ENCODE data around the gene GXYLT1.
A peak's percentile ranks its signal among the peaks of the same experiment; 100 is the strongest.
"Not testable (repeated sequence)": the region's sequence is repeated elsewhere in the genome, so short reads cannot be mapped to it uniquely, and the experiment has no call there.

GXYLT1 gene

DNA sequence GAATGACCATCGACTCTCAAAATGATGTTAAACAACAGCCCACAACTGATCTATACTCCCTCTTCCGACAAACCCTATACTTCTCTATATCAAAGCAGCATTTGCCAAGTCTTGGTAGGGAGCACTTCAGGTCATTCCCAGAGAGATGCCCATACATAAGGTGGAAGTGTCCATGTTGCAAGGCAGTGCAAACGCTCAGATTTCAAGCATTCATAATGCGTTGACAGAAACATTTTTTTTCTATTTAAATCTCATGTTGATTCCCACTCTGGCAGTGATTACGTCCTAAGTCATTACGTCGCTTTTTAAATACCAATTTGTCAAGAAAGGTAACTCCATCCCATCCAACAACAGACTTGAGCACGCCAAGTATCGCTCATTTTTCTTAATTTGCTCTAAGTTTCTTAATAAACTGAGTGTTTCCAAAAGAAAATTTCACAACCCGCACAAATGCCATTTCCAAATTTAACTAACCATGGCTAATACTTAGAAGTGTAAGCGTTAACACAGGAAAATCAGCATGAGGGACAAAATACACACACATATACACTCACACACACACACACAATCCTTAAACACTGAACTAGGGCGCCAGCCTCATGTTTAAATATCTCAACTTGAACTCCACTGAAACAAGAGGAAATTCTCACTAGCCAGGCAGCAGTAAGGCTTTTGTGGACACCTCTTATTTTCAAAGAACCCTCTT lies 1.1 kb downstream of the GXYLT1 start:
- DNase-seq = peak; percentile 16

DNA sequence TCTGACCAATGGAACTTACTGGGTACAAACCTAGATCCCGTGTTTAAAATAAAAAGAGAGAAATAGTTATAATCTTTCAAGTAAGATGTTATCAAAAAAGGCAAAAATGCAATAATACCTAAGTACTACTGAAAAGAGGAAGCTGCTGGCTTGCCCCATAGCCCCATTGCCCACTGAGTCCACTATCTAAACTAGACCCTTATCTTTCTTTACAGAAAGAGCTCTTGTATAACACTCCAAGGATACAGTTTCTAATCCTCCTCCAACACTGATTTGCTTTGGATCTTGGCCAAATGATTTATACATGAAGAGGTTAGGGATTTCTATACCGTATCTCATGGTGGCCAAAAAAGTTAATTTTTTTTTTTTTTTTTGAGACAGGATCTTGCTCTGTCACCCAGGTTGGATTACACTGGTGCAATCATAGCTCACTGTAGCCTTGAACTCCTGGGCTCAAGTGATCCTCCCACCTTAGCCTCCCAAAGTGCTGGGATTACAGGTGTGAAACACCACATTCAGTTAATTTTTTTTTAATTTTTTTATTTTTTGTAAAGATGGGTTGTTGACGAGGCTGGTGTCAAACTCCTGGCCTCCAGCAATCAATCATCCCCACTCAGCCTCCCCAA lies 2.6 kb downstream of the GXYLT1 start:
- DNase-seq = no peak

DNA sequence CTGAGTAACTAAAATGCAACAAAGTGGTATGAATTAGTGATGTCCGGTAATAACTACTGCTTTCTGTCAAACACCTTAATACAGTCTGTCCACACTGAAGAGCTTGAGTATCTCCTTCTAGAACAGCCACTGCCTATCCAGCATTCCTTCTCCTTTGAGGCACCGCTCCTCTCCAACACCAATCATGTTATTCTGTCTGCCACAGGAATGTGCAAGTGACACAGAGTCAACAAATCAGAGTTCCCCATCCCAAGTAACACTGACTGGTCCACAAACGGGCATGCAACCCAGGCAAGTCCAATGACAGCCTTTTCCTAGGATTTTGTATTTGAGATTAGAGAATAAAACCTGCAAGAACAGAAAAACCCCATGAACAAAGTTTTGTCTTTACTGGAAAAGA lies 3.8 kb downstream of the GXYLT1 start:
- peak; percentile 54 for DNase-seq

DNA sequence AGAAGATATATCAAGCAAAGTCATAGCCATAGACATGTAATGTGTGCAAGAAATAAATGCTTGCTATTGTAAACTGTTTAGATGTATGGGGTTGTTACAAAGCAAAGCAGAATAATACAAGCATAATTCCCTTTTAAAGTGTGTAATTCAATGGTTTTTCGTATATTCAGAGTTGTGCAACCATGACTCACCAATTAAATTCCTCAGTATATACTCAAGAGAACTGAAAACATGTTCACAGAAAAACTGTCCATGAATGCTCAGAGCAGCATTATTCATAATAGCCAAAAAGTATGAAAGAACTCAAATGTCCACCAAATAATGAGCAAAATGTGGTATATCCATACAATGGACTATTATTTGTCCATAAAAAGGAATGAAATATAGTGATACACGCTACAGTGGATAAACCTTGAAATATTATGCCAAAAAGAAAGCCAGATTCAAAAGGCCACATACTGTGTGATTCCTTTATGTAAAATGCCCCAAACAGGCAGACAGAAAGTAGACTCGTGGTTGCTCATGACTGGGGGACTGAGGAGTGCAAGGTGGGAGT lies 9.3 kb downstream of the GXYLT1 start:
- no peak for DNase-seq

GRCh38 chr12:42130672-42131402 lies 13.8 kb downstream of the GXYLT1 start:
- peak; percentile 31 for DNase-seq

DNA sequence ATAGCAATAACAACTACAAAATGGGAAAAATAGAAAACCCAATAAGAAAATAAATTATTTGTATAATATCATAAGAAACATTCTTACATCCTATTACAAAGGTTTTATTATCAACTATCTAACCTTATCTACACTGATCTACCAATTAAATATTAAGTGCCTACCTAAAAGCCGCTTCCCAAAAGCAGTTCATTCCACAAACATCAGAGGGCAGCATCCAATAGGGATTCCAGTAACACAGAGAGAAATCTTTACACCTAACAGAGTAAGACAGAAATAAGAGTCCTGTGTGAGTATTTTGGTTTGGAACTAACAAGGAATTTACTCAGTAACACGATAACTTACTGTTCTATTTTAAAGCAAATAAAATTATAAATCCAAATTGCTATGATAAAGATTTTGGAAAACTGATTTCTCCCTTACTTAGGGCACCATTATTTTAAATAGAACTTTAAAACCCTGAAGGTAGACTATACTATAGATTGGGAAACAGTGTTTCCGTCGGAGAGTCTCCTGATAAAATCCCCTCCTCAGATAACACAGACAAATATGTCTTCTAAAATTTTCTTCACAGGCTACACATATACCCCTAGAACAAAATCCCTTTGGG lies 15.0 kb downstream of the GXYLT1 start:
- peak; percentile 86 for DNase-seq

- DNase-seq = no peak
These were observed 15.8 kb downstream of the GXYLT1 start for GRCh38 chr12:42128888-42129287.

DNA sequence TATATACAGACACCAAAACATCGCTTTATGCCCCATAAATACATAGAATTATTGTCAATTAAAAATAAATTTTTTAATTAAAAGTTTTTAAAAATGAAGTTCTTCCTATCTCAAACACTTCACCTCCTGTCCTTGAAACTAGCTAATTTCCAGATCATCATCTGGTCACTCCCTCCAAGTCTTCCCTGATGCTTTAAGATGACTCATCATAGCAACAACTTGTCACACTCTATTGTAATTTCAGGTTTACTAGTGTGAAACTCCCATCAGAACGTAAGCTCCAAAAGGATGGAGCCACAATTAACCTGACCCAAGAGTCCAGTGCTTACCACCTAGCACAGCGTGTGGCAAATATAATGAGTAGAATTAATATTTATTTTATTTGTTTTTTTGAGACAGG lies 16.3 kb downstream of the GXYLT1 start:
- DNase-seq = no peak

DNA sequence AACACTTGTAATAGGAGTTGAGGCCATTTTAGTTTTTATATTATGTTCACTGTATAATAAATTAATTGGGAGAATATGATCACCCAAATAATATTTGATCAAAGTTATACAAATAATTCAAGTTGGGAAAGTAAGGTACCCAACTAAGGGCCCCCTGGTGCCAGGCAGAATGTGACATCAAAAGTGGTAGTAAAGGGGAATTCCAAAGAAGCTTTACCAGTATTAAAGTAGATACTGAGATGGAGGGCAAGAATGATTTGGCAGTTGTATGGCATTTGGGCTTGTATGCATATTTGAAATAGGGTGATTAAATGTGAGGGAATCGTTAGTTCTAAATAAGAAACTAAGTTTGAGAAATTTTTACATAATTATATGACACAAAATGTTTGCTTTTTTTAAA lies 17.7 kb downstream of the GXYLT1 start:
- DNase-seq = no peak

DNA sequence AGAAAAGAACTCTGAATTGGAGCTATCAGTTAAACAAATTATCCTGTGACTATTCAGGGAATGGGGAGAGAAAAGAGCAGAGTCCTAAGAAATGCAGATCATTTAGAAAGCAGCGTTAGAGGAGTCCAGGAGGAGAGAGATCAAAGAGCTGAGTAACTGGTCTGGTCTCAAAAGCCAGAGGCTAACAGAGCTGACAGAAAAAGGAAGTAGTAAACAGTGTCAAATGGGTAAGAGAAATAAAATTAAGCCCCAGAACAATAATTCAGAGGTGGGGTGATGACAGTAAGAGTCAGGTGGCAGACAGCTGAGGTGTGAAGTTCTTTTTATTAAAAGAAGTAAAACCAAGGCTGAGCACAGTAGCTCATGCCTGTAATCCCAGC lies 19.3 kb downstream of the GXYLT1 start:
- DNase-seq = no peak

DNA sequence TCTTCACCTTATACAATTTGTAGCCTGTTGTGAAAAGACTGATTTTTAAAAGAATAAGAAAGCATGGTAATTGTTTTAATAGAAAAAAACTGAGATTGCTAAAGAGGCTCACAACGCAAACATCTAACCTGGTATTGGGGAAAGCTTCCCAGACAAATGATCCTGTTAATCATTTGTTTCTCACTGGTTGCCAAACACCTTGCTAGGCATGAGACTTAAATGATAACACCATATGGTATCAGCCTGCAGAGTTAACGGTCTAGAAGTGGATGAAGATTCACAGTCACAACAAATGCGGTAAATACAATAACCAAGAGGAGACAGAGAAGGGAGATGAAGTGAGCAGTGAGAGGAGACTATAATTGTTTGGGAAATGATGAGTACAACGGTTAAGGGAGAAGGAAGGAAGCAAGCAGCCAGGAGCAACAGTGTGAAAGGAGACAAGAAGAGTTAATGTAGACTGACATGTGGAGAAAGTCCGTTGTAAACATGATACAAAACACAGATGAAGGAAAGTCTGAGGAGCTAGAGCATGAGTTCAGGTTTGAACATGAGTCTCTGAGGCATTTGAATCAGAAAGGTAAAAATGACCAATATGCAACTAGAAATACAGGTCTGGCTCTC lies 19.8 kb downstream of the GXYLT1 start:
- DNase-seq = no peak

DNA sequence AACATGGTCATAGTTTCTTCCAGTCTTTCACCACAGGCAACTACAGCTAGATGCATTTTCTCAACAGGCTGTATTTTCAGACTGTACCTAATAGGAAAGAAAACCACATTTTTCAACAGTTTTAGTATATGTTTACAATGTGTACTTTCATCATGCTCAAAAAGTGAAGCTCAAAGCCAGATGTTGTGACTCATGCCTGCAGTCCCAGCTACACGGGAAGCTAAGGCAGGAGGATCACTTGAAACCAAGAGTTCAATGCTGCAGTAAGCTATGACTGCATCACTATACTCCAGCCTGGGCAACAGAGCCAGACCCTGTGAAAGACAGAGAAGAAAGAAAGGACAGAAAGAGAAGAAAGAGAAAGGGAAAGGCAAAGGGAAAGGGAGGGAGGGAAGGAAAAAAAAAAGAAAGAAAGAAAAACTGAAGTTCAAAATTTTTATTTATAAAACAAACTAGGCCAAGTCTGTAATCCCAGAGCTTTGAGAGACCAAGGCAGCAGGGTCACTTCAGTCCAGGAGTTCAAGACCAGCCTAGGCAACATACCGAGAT lies 25.5 kb downstream of the GXYLT1 start:
- DNase-seq = no peak

GRCh38 chr12:42118136-42118879 lies 26.4 kb downstream of the GXYLT1 start:
- no peak for DNase-seq

GRCh38 chr12:42109031-42109430 lies 35.6 kb downstream of the GXYLT1 start:
- DNase-seq = no peak

DNA sequence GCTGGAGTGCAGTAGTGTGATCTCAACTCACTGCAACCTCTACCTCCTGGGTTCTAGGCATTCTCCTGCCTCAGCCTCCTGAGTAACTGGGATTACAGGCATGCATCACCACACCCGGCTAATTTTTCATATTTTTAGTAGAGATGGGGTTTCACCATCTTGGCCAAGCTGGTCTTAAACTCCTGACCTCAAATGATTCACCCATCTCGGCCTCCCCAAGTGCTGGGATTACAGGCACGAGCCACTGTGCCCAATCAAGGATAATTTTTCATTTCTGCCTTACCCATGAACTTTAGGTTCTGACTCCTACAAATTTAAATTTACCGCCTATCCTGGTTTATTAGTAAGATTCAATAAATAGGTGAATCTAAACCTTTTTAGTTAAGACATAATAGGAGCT lies 37.9 kb downstream of the GXYLT1 start:
- DNase-seq = not testable (repeated sequence)

DNA sequence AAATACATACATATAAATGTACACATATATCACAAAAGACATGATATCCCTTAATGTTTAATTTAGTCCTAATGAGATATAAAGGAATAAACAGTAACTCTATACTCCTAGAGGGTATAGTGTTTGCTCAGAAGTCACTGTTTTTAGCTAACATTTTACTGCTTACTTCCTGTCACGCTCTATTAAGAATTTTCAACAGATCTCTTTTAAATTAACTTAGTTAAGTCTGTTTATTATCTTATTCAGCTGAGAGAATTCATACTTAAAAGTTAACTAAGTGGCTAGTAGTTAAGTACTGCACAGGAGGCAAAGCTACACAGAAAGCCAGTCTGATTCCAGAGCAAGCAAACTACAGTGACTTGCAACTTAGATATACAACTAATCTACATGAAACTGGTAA lies 39.9 kb downstream of the GXYLT1 start:
- DNase-seq = no peak

DNA sequence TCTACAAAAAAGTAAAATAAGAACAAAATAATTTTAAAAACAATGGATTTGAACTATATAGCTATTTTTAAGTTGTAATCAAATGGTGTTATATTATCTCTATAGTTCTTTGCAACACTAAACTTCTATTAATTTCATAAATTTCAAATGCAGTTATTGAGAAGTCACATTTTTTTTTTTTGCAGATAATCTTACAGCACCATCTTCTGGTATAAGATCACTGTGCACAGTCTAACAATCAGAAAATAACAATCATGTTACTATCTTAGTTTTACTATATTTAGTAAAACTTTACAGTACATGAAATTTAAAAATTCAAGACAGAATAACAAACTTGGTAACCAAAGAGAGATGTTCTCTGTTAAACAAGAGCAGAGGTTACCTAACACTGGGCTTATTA lies 40.6 kb downstream of the GXYLT1 start:
- DNase-seq = no peak

- DNase-seq = no peak
These were observed 41.5 kb downstream of the GXYLT1 start for GRCh38 chr12:42103155-42103554.

- no peak for DNase-seq
These were observed 42.0 kb downstream of the GXYLT1 start for GRCh38 chr12:42102720-42103119.

- DNase-seq = no peak
These were observed 45.2 kb downstream of the GXYLT1 start for GRCh38 chr12:42099433-42099832.

- no peak for DNase-seq
These were observed 46.7 kb downstream of the GXYLT1 start for GRCh38 chr12:42097971-42098370.

GRCh38 chr12:42094277-42094676 lies 50.4 kb downstream of the GXYLT1 start:
- no peak for DNase-seq
